CD4-positive, alpha-beta T cell treated with Interleukin-17A for 4 hours (primary cell): ENCODE results near the gene CTAGE6.
"Not testable (repeated sequence)": the region's sequence is repeated elsewhere in the genome, so short reads cannot be mapped to it uniquely, and the experiment has no call there.

Experiments used
- DNase-seq: peaks from one replicate; pipeline ENCODE4 v3.0.0-alpha.2; 2020; ENCODE audit warnings: mixed read lengths

The CTAGE6 gene

GRCh38 chr7:143757596-143757995 lies at the start of gene CTAGE6:
Gene CTAGE6 (minus strand): TSS chr7:143757696. CDS start chr7:143757658, 38 bp downstream.
- DNase-seq, result not testable (repeated sequence)

DNA sequence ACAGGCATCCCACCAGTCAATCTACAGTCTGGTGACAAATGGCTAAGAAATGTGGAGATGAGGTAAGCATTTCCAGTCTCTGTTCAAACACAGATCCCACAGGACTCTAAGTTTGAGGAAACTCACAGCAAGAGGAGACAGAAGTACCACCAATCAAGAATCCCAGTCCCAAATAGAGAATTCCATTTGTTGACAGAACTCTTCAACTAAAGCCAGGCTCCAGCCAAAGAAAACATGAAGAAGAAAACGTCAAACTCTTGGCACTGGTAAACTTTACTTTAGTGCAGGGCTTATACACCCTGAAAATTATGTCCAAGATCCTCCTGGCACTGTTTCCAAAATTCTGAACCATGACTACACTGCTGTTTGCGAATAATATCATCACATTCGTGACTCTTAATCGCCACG lies 49.2 kb upstream of the CTAGE6 start:
- not testable (repeated sequence) for DNase-seq

DNA sequence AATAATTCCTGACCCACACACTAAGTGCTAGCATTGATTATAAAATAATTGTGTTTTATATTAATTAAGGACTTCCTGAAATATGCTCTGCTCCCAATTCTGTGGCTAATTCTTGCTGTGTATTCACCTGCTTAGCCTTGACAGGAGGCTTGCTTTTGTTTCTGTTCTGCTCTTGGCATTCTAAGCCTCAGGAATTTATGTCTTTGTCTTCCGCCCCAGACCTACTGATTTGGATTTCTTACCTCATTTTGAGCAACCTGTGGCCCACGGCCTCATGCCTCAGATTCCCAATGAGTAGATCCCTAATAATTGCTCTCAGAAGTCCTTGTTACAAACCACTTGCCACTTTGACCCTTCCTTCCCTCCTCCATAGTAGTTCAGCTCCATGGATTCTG lies 40.4 kb upstream of the CTAGE6 start:
- not testable (repeated sequence) for DNase-seq

DNA sequence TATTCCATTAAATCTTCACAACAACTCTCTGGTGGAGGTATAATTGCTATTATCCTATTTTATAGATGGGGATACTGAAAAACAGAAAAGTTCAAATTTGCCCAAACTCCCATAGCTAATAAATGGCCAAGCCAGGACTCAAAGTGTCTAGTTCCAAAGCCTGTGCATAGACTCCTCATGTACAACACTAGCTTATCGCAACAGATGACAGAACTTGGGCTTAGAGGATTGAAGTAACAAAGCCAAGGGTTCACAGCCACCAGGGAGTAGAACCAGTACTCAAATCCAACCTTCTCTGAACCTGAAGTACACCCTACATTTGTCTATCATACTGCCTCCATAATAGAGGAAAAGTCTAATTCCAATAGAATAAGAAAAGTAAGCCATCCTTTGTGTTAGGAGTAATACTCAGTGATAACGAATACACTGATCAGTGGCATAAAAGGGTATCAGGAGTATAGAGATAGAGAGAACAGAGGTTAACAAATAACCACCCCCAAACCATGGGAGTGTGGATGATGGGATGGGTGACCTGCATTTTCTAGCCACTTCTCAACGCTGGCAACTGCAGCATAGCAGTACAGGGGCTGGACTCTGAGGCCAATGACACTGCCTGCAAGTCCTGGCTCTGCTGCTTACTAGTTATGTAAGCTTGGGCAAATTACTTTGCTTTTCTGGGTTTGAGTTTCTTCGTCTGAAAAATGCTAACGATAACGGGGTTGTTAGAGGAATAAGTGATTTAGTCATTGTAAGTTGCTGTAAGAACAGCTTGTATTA lies 39.8 kb upstream of the CTAGE6 start:
- DNase-seq, result not testable (repeated sequence)

GRCh38 chr7:143795653-143796052 lies 38.2 kb upstream of the CTAGE6 start:
- DNase-seq, result not testable (repeated sequence)

GRCh38 chr7:143792633-143793032 lies 35.1 kb upstream of the CTAGE6 start:
- not testable (repeated sequence) for DNase-seq

DNA sequence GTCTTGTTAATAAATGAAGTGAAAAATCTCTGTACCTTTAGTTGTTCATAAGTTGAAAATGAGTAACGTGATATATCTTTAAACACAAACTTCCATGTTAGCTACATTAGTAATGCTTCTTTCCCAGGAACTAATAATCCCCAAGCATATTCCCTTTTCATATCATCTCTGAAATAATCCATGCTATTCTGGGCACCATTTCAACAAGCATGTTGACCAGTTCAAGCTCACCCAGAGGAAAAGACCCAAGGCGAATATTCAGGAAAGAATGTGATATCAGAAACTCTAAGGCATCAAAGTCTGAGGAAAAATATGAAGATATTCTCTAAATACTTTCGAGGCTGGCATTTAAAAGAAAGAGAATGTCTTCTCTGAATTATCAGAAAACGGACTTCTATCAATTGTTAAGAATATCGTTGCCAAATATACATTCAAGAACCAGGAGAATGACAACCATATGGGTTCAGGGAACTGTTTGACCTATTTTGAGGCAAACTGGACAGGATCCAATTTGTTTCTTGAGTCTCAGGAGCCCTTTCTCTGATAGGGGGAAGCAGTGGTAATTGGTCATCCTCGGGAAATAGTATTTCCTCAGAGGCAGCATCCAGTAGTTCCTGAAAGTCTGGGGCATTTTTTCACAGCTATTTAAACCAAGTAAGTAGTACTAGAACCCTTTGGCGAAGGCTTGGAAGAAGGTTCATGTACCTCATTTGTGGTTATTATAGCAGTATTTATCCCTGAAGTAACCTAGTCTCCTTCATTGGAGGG lies 28.1 kb upstream of the CTAGE6 start:
- not testable (repeated sequence) for DNase-seq

GRCh38 chr7:143779591-143779990 lies 22.1 kb upstream of the CTAGE6 start:
- not testable (repeated sequence) for DNase-seq

GRCh38 chr7:143772738-143773468 lies 15.4 kb upstream of the CTAGE6 start:
- not testable (repeated sequence) for DNase-seq

- DNase-seq, result not testable (repeated sequence)
These were observed 10.0 kb upstream of the CTAGE6 start for GRCh38 chr7:143767531-143767930.

- DNase-seq, result not testable (repeated sequence)
These were observed 8.2 kb upstream of the CTAGE6 start for GRCh38 chr7:143765678-143766077.

DNA sequence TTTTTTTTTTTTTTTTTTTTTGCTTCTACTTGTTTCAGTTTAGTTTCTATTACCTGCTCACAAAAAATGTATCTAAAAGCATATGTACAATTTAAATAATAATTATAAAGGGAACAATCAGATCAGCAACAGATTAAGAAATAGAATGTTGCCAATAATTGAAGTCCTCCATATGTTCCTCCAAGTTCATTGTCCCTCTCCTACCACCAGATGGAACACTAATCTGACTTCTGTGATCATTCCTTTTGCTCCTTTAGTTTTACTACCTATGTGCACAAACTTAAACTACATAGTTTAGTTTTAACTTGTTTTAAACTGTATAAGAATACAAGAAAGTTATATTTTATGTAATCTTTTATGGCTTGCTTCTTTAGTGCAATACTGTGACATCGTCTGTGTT lies 5.6 kb upstream of the CTAGE6 start:
- not testable (repeated sequence) for DNase-seq

DNA sequence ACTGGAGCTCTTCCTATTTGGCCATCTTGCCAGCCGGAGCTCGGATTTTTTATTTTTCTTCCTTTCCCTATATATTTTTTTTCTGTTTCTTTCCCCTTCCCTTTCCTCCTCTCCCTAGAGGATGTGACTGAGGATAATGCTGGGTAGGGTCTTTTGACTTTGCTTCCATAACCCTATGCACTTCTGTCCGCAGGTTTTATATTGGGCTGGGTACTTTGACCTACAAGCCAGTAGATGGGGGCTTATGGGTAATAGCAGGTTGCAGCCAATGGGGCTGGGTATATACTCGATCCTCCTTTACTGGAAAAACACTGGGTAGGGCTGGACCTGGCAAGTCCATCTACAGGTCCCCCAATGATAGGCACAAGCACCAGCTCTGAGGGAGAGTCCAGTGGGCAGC lies 12.2 kb downstream of the CTAGE6 start:
- DNase-seq, result not testable (repeated sequence)

DNA sequence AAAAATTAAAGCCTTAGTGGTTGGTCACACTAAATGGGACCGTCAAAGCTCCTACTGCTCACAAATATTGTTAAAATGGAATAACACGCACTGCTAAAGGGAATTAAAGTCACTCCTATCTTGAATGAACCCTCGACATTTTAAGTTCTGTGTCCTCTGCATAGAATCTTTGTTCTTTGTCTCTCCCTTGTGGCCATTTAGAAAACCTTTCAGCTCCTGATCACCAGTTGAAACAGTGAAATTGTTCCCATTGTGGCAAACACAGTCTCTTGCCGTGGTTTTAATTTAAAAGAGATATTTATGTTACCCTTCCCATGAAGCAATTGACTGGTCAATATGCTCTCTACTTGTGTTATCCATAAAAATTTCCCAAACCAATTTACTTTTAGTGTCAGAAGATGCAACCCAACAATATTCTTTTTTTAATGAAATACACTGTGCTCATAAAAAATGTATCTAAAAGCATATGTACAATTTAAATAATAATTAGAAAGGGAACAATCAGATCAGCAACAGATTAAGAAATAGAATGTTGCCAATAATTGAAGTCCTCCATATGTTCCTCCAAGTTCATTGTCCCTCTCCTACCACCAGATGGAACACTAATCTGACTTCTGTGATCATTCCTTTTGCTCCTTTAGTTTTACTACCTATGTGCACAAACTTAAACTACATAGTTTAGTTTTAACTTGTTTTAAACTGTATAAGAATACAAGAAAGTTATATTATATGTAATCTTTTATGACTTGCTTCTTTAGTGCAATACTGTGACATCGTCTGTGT lies 20.3 kb downstream of the CTAGE6 start:
- not testable (repeated sequence) for DNase-seq

GRCh38 chr7:143735962-143736361 lies 21.5 kb downstream of the CTAGE6 start:
- DNase-seq, result no peak

DNA sequence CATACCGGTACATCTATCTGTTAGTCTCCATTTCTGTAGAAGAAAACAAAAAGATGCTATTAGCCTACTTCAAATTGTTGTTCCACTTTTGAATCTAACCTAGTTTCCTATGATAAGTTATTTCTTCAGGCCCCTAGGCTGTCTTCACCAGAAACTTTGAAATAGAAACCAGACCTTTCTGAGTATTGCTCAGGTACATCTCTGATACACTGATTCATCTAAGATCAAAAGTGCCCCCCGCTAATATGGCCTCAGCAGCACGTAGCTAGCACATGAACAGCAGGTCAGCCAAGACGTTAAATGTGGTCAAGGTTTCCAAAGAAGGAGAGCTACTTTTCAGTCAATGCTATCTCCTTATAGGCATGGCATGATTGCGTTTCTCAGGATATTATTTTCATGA lies 23.6 kb downstream of the CTAGE6 start:
- no peak for DNase-seq

GRCh38 chr7:143728333-143728862 lies 29.1 kb downstream of the CTAGE6 start:
- no peak for DNase-seq

DNA sequence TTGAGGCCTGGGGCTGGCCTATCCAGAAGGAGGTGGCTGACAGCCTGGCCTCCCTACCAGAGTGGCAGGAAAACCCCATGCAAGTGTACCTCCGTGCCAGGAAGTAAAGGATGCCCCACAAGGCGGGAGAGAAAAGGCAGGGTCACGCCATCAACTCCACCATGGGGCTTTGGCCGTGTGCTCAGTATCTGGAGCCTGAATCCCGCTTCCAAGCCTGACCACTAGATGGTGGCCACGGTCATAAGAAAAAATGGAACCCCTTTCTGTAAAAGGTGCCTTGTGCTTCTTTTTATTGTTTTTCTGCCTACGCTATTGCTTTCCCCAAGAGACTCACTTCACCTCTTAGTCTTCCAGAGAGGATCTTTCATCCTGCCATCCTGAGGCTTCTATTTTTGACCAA lies 29.9 kb downstream of the CTAGE6 start:
- not testable (repeated sequence) for DNase-seq

- not testable (repeated sequence) for DNase-seq
These were observed 31.4 kb downstream of the CTAGE6 start for GRCh38 chr7:143726143-143726542.

- DNase-seq, result not testable (repeated sequence)
These were observed 37.2 kb downstream of the CTAGE6 start for GRCh38 chr7:143720335-143720734.

- not testable (repeated sequence) for DNase-seq
These were observed 41.8 kb downstream of the CTAGE6 start for GRCh38 chr7:143715543-143716193.
